AG09309 (cell line): ENCODE results near the gene STPG3.

Experiments
- DNase-seq: peaks from one replicate; pipeline ENCODE4 v3.0.0-alpha.2; 2010; ENCODE audit warnings: low read depth
- H3K4me3 ChIP-seq: 2 replicates; pipeline ENCODE4 v1.5.1; 2011; ENCODE audit warnings: mild to moderate bottlenecking, low read depth, low read length, moderate library complexity; ENCODE audit not compliant: control insufficient read depth
- CTCF ChIP-seq: IDR thresholded peaks from 2 replicates; pipeline ENCODE4 v1.5.1; 2011; ENCODE audit warnings: mild to moderate bottlenecking, low read depth, low read length, inconsistent platforms; ENCODE audit not compliant: insufficient read depth, control insufficient read depth; ENCODE audit errors: missing control alignments

The STPG3 gene

DNA sequence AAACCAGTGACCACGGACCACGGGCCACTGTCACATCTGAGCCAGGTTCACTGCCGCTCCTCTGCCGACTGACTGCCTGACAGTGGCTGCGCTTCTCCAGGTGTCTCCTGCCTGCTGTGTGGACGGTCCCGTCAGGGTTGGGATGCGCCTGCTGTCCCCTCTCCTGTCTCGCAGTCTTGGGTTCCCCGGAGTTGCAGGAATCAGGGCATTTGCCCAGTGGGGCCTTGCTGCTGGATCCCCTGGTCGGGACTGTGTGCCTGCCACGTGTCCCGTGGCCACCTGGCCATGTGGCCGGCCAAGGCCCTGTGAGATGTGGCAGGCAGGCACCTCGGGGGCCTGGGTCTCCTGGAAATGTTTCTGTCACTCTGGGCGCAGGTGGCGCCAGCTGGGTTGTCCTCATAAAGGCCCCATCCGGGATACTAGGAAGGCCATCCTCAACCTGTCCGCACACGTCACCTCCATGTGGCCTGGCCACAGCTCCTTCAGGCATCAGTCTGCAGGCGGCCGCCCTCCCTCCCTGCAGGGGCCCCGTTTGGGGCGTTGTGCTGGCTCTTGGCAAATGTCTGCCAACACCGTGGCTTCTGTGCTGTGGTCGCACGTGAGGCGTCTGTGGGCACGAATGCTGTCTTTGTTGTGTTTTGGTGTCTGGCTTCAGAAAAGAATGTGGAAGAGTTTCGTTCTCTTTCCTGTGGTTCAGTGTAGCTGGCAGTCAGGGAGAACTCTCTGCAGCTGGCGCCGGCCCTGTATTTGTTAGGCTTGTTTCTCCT is 20.0 kb downstream of the STPG3 start:
- TF ChIP-seq CTCF, result no peak

GRCh38 chr9:137271696-137272076 is 20.6 kb downstream of the STPG3 start:
- no peak for DNase-seq
- no peak for TF ChIP-seq CTCF
- H3K4me3 ChIP-seq, result no peak overlapping the region

More for the DNA sequence above, 20.0 kb downstream of the STPG3 start:
- no peak for DNase-seq
- H3K4me3 ChIP-seq, result no peak overlapping the region

- TF ChIP-seq CTCF, result no peak
- no peak for DNase-seq
- H3K4me3 ChIP-seq, result no peak overlapping the region
Observed at GRCh38 chr9:137272241-137273094, 21.4 kb downstream of the STPG3 start.

- no peak for DNase-seq
- no peak for TF ChIP-seq CTCF
Observed at GRCh38 chr9:137273095-137273490, 22.0 kb downstream of the STPG3 start.

GRCh38 chr9:137273611-137274320 is 22.7 kb downstream of the STPG3 start:
- DNase-seq, result no peak
- no peak for TF ChIP-seq CTCF
- H3K4me3 ChIP-seq, result no peak overlapping the region

More at GRCh38 chr9:137273095-137273490, 22.0 kb downstream of the STPG3 start:
- no peak overlapping the region for H3K4me3 ChIP-seq

- TF ChIP-seq CTCF, result no peak
- no peak for DNase-seq
- no peak overlapping the region for H3K4me3 ChIP-seq
Observed at GRCh38 chr9:137275203-137275587, 24.1 kb downstream of the STPG3 start.
